Activated effector memory CD4-positive, alpha-beta T cell treated with Interleukin-2 at 50 U/mL for 16 hours (primary cell): ENCODE data around the gene SAMD8.
"Not testable (repeated sequence)": the region's sequence is repeated elsewhere in the genome, so short reads cannot be mapped to it uniquely, and the experiment has no call there.

Experiments used
- DNase-seq: peaks from one replicate; pipeline ENCODE4 v3.0.0-alpha.2; 2020

SAMD8 gene

DNA sequence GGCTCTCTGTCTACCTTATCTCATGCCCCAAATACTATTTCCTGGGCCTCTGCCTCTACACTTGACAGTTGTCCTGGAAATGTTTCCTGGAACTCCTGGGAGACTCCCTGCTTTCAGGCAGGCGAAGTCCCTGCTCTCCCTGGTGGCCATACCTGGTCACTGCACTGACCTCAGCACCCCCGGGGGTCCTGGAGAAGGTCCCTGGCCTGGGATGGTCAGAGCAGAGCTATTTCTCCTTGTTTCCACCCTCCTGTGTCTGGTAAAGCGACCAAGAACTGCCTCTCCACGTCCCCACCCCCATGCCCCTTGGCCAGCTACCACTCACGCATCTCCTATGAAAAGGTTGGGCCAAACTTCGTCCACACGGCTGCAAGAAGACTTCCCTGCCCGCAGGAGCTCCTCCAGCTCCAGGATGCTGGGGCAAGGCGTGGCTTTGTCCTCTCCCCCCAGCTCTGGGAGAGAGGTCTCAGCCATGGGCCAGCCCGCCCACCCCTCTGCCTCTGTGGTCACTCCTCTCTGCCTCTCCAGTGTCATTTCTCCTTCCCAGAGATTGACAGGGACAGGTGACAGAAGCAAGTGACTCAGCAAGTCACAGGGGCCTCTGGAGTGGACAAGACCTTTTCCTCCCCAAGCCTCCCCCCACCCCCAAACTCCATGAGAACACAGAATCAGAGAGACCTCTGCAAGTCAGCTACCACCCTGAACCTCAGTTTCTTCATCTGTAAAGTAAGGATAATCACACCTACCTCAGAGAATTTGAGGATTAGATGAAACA lies 2.6 kb upstream of the SAMD8 start:
- no peak for DNase-seq

- DNase-seq: no peak
Measured at GRCh38 chr10:75109459-75109778, 2.0 kb upstream of the SAMD8 start.

- DNase-seq: no peak
Measured at GRCh38 chr10:75110006-75110632, 1.3 kb upstream of the SAMD8 start.

- peak; percentile 9 for DNase-seq
Measured at GRCh38 chr10:75111907-75112679, 637 bp downstream of the SAMD8 start.

- no peak for DNase-seq
Measured at GRCh38 chr10:75115137-75115536, 3.7 kb downstream of the SAMD8 start.

- not testable (repeated sequence) for DNase-seq
Measured at GRCh38 chr10:75116941-75117775, 5.7 kb downstream of the SAMD8 start.

- no peak for DNase-seq
Measured at GRCh38 chr10:75117995-75118394, 6.5 kb downstream of the SAMD8 start.

DNA sequence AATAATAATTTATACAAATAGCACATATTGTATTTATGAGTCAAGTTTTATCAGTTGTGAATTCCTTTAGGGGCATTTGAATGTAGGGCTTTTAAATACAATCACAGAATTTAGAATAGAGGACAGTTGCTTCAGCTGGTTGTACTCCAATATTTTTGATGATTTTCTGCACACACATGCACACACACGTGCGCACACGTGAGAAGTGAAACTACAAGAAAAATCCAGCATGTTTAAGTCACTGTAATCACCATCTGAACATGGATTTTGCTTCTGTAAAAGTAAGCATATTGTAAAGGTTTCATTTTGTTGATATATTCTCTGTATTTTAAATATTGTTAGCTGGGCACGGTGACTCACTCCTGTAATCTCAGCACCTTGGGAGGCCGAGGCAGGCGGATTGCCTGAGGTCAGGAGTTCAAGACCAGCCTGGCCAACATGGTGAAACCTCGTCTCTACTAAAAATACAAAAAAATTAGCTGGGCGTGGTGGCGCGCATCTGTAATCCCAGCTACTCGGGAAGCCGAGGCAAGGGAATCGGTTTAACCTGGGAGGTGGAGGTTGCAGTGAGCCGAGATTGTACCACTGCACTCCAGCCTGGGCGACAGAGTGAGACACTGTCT lies 8.1 kb downstream of the SAMD8 start:
- not testable (repeated sequence) for DNase-seq

- DNase-seq: no peak
Measured at GRCh38 chr10:75121322-75121721, 9.9 kb downstream of the SAMD8 start.

GRCh38 chr10:75122505-75122904 lies 11.0 kb downstream of the SAMD8 start:
- no peak for DNase-seq

- DNase-seq: no peak
Measured at GRCh38 chr10:75123088-75123682, 11.7 kb downstream of the SAMD8 start.

- DNase-seq: no peak
Measured at GRCh38 chr10:75126277-75126676, 14.8 kb downstream of the SAMD8 start.

DNA sequence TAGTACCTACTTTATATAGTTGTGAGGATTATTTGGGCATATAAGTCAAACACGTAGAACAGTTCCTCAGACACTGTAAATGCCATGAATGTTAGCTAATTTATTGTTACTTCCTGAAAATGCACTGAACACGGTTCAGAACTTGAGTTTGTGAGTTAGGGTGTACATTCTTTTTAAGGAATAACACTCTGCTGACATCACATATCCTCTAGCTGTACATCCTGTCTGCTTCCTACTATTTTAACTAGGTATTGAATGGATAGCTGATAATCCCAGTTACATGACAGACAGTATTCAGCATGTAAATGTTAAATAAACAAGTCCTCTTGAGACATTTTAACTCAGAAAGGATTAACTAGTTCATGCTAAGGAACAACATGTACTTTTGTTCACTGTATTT lies 16.0 kb downstream of the SAMD8 start:
- no peak for DNase-seq

DNA sequence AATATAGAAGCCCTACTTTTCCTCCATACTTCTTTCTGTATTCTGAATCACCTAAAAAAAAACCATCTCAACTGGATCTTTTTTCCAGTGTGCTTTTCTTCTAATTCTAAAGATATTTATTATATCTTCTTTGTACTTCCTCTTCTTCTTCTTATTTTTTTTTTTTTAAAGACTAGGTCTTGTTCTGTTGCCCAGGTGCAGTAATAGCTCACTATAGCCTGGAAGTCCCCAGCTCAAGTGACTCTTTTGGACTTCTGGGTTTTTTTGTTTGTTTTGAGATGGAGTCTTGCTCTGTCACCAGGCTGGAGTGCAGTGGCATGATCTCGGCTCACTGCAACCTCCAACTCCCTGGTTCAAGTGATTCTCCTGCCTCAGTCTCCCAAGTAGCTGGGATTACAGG lies 17.5 kb downstream of the SAMD8 start:
- not testable (repeated sequence) for DNase-seq

- no peak for DNase-seq
Measured at GRCh38 chr10:75129537-75129936, 18.1 kb downstream of the SAMD8 start.

DNA sequence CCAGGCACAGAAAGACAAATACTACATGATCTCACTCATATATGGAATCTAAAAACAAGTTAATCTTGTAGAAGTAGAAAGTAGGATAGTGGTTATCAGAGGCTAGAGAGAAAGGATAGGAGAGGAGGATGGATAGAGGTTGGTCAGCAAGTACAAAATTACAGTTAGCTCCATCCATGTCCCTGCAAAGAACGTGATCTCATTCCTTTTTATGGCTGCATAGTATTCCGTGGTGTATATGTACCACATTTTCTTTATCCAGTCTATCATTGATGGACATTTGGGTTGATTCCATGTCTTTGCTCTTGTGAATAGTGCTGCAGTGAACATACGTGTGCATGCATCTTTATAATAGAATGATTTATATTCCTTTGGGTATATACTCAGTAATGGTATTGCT lies 22.2 kb downstream of the SAMD8 start:
- DNase-seq: not testable (repeated sequence)

- no peak for DNase-seq
Measured at GRCh38 chr10:75136346-75136745, 24.9 kb downstream of the SAMD8 start.

DNA sequence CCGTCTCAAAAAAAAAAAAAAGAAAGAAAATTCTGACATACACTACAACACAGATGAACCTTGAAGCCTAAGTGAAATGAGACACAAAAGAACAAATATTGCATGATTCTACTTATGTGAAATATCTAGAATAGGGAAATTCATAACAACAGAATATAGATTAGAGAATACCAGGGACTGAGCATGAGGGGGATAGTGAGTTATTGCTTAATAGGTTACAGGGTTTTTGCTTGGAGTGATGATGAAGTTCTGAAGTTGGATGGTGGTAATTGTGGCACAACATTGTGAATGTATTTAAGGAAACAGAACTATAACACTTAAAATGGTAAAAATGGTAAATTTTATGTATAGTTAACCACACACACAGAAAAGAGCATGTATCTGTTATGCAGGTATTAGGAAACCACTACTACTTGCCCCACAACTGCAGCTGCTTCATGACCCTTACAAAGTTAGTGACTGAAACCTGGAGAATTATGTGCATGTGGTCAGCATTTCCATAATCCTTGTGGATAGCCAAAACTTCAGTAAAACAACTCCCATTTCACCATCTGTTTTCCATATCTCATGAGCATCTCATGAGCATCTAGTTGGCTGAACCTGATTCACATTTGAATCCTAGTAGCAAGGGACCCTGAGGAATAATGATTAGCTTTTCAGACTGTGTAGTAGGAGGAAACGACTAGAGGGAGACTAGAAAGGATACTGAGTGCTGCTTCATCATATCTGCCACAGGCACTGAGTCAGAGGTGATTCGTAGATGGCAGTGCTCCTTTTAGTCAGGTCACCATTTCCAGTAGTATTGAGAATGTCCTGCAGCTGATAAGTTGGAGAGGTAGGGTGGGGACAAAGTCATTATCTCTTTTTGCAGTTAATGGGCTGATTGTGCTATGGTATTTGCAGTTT lies 26.3 kb downstream of the SAMD8 start:
- no peak for DNase-seq

DNA sequence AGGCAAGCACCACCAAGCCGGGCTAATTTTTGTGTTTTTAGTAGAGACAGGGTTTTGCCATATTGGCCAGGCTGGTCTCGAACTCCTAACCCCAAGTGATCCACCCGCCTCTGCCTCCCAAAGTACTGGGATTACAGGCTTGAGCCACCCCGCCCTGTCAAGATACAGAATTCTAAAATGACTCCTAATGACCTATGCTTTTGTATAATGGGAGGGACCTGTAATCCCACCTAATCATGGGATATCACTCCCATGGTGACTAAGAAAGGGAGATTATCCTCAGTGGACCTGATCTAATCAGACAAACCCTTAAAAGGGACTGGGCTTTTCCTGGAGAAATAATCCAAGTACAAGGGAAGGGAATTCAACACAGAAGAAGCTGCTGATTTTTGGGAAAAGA lies 28.8 kb downstream of the SAMD8 start:
- DNase-seq: no peak

DNA sequence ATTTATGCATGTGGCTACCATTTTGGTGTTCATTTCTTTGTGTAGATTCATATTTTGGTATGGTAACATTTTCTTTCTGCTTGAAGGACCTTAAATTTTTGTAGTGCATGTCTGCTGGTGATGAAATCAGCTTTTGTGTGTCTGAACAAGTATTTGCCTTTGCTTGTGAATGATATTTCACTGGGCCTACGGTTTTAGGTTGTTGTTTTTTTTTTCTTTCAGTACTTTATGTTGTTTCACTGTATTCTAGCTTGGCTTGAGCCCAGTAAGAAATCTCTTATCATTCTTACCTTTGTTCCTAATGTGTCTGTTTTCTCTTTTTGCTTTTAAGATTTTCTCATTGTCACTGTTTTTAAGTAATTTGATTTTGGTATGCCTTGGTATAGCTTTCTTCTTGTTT lies 31.9 kb downstream of the SAMD8 start:
- DNase-seq: no peak

DNA sequence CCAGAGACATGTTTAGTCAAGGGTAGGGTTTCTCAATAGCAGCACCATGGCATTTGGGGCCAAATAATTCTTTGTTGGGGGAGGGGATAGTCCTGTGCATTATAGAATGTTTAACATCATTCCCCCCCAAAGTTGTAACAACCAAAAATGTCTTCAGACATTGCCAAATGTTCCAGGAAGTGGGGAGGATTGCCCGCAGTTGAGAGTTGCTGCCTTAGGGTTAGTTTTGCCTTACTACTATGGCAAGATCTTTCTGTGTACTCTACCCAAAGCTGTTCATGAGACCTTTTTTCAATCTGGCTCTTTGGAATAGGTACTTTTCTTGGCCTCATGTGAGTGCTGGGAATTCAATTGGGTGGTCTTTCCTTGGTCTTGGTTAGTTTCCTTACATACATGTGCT lies 34.1 kb downstream of the SAMD8 start:
- DNase-seq: no peak
